Loucy (cell line): ENCODE measurements around the gene ADSL.

Experiments used
- EZH2phosphoT487 ChIP-seq: fragments of 200-600 bp; IDR thresholded peaks from 2 replicates; pipeline ENCODE4 v1.6.1; 2018; ENCODE audit warnings: antibody characterized with exemption, mild to moderate bottlenecking, moderate library complexity, borderline replicate concordance
- TF ChIP-seq, protein P1 (sequence below): fragments of 200-600 bp; sonication (generic); conservative IDR thresholded peaks from 2 replicates; pipeline ENCODE4 v1.5.1; 2014; ENCODE audit warnings: mild to moderate bottlenecking, antibody characterized with exemption, low read length

DNA sequence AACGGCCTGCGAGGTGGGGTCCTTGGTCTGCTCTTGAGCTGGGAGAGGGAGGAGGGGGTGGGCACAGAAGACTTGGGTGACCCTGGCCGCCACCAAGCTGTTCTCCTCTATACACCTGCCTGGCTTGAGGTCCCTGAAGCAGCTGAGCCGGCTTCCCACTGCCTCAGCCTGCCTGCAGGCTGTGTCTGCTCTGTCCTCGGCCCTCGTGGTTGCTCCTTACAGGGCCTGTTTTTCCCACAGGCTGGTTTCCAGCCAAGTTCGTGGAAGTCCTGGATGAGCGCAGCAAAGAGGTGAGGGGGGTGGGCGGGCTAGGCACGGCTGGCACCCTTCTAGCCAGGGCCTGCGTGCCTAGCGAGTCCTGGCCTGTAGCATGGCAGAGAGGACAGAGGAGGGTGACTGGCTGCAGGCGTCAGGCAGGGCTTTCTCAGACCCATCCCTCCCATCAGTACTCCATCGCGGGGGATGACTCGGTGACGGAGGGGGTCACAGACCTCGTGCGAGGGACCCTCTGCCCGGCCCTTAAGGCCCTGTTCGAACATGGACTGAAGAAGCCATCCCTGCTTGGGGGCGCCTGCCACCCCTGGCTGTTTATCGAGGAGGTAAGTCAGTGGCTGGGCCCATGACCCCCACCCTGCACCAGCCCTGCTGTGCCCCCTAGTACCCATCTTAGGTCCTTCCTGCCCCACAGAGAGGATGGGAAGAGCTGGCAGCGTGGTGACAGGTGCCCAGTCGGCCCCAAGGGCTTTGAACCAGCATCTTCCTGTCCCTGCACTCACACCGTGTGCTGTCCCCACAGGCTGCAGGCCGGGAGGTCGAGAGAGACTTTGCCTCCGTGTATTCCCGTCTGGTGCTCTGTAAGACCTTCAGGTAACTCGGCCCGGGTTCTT lies 61.8 kb downstream of the ADSL start:
- TF ChIP-seq, protein P1, sequence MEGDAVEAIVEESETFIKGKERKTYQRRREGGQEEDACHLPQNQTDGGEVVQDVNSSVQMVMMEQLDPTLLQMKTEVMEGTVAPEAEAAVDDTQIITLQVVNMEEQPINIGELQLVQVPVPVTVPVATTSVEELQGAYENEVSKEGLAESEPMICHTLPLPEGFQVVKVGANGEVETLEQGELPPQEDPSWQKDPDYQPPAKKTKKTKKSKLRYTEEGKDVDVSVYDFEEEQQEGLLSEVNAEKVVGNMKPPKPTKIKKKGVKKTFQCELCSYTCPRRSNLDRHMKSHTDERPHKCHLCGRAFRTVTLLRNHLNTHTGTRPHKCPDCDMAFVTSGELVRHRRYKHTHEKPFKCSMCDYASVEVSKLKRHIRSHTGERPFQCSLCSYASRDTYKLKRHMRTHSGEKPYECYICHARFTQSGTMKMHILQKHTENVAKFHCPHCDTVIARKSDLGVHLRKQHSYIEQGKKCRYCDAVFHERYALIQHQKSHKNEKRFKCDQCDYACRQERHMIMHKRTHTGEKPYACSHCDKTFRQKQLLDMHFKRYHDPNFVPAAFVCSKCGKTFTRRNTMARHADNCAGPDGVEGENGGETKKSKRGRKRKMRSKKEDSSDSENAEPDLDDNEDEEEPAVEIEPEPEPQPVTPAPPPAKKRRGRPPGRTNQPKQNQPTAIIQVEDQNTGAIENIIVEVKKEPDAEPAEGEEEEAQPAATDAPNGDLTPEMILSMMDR: no peak
- TF ChIP-seq EZH2phosphoT487: no peak
